Measurements from ENCODE around the gene TLN1. TPM values are rescaled to one million over a fixed set of nuclear protein-coding genes. Genes with fewer than 3 reads are reported as not detected.

Gene TLN1
- total and polyA plus RNA-seq, 2 donors (not counting 1 experiment from before 2014, with no cell fraction given), result 102 to 280 TPM

DNA sequence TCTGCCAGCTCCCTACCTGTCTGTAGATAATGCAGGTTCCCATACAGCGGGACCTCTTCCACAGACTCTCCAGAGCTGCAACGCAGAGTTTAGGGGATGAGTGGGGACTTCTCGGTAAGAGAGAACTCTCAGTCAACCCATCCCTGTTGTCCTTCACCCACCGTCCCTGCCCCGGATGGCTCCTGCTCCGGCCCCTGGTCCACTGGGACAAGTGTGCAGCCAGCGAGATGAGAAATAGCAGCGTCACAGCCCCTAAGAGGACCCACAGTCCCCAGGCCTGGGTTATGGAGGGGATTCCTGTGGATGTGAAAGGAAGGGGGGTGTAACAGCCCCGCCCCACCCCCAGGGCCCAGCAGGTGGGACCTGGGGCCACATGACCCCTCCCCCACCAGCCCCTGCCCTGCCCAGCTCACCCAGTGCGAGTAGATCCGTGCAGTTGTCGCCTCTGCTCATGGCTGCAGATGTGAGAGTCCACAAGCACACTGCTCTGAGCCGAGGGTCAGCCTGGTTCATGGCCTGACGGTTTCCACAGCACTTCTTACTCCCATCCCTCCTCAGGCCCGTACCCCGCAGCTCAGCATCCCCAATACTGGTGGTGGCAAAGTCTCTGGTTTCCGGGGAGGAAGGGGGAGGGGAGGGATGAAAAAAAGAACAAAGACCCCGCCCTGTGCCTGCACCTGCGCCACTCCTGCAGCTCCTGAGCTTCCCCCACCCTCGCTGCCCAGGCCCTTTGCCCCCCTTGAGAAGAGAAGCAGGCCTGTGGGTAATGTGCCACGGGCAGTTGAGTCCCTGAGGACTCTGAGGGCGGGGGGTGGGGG, 81.4 kb downstream of the TLN1 start, which contains the start of gene SIT1:
Gene SIT1, minus strand, starts transcription at position 591 of the 818 bp plus-strand sequence. Its CDS starts 78 bp downstream, at position 513.
- H3K27ac Mint-ChIP-seq, result peak within 1 kb of the TSS; percentile 97
- ATAC-seq (ENCODE audit: low read depth), result peak; percentile 4
- no peaks in the 10 kb centered on the region for H3K27me3 Mint-ChIP-seq
- peaks cover 66% of the 10 kb centered on the region for H3K4me1 Mint-ChIP-seq
- no peaks in the 10 kb centered on the region for H3K27me3 ChIP-seq (replicated peaks in 1 of 4; ENCODE audit: control extremely low read depth in 1 of 4, control insufficient read depth in 3 of 4, insufficient read depth in 4 of 4, low read length in 3 of 4)
- H3K9me3 Mint-ChIP-seq (ENCODE audit: insufficient read depth), result no peaks in the 10 kb centered on the region
- H3K4me1 ChIP-seq (ENCODE audit: control insufficient read depth in 2 of 2, insufficient read depth in 2 of 2, low read length in 2 of 2), result peaks cover 46 to 61% of the 10 kb centered on the region in 2 donors
- H3K9ac ChIP-seq (ENCODE audit: low read length), result peak within 1 kb of the TSS; percentile 70
- peak within 1 kb of the TSS; percentile 93 for H3K4me2 ChIP-seq (replicated peaks; ENCODE audit: low read depth, low read length, poor library complexity, severe bottlenecking)
- intact Hi-C loops (cut with micrococcal nuclease), result no loop called here
- TF ChIP-seq CTCF (IDR thresholded peaks at IDR 0.05), result no peak
- peak within 1 kb of the TSS; percentile 38 to 75 (median 65) for H3K4me3 ChIP-seq (ENCODE audit: control extremely low read depth in 1 of 5, extremely low read depth in 1 of 5, insufficient read depth in 1 of 5, low read depth in 2 of 5, low read length in 4 of 5)
- no peaks in the 10 kb centered on the region for H3K9me3 ChIP-seq (ENCODE audit: control extremely low read depth in 1 of 3, control insufficient read depth in 2 of 3, insufficient read depth in 1 of 3, low read length in 2 of 3)
- WGBS (ENCODE audit: insufficient coverage), result 14% methylated on average over 5 of the region's 22 CpGs
- no peaks in the 10 kb centered on the region for H4K20me1 ChIP-seq (ENCODE audit: control insufficient read depth, insufficient read depth, low read length, poor library complexity, severe bottlenecking)
- H3K27ac ChIP-seq (ENCODE audit: low read length in 2 of 2), result peak within 1 kb of the TSS; percentile 67 to 95
- H2AFZ ChIP-seq (ENCODE audit: insufficient read depth, low read depth, low read length, poor library complexity, severe bottlenecking), result peak within 1 kb of the TSS; percentile 68
- DNase-seq, result peak; percentile 57
- peak within 1 kb of the TSS; percentile 97 for H3K4me3 Mint-ChIP-seq
- ChIA-PET CTCF (interaction anchor here (0.8 to 15.0 kb wide), 8 partner anchors 10 to 81 kb away, joined by 3 to 357 read pairs (median 11); partner anchors contain the start of genes ARHGEF39, CCDC107, CD72 and CREB3), POLR2A (interaction anchor here (0.7 to 9.7 kb wide), 4 partner anchors 7 to 537 kb away, joined by 3 to 114 read pairs (median 38); partner anchors contain the start of genes CCDC107, CD72 and RMRP)
- peaks cover 19% of the 10 kb centered on the region for H3K79me2 ChIP-seq (ENCODE audit: control insufficient read depth, insufficient read depth, low read length)
- peaks cover 0 to 5% of the 10 kb centered on the region in 2 experiments for H3K36me3 ChIP-seq (replicated peaks in 1 of 2; ENCODE audit: control extremely low read depth in 1 of 2, control insufficient read depth in 1 of 2, extremely low read depth in 1 of 2, insufficient read depth in 2 of 2, low read length in 1 of 2)
